Smooth muscle cell (in vitro differentiated cells): ENCODE data around the gene IER3. TPM values are rescaled to one million over a fixed set of nuclear protein-coding genes. Genes with fewer than 3 reads are reported as not detected.

Source experiments
- DNase-seq: peaks from one replicate; lab custom pipeline; 2025; ENCODE audit not compliant: unreplicated experiment; lab: John Stamatoyannopoulos, UW
- H2AFZ ChIP-seq: fragments of 200-600 bp; sonication (generic); 2 replicates; pipeline ENCODE4 v1.6.0; 2016; ENCODE audit warnings: antibody characterized with exemption, low read depth, mild to moderate bottlenecking
- H3F3A ChIP-seq: fragments of 200-600 bp; sonication (generic); 2 replicates; pipeline ENCODE4 v1.6.0; 2017; ENCODE audit warnings: antibody characterized with exemption, low read depth
- H3K27ac ChIP-seq: fragments of 200-600 bp; sonication (generic); 2 replicates; pipeline ENCODE4 v1.5.1; 2016; ENCODE audit warnings: low read depth, mild to moderate bottlenecking
- H3K27me3 ChIP-seq: fragments of 200-600 bp; sonication (generic); 2 replicates; pipeline ENCODE4 v1.6.1; 2016; ENCODE audit warnings: low read depth, mild to moderate bottlenecking
- H3K36me3 ChIP-seq: fragments of 200-600 bp; sonication (generic); 2 replicates; pipeline ENCODE4 v1.5.1; 2016; ENCODE audit warnings: low read depth
- H3K4me1 ChIP-seq: fragments of 200-600 bp; sonication (generic); 2 replicates; pipeline ENCODE4 v1.5.1; 2016; ENCODE audit warnings: low read depth
- H3K4me2 ChIP-seq: fragments of 200-600 bp; sonication (generic); 2 replicates; pipeline ENCODE4 v1.6.0; 2016; ENCODE audit warnings: mild to moderate bottlenecking
- H3K4me3 ChIP-seq: fragments of 200-600 bp; sonication (generic); 2 replicates; pipeline ENCODE4 v1.5.1; 2016; ENCODE audit warnings: mild to moderate bottlenecking
- H3K79me2 ChIP-seq: fragments of 200-600 bp; sonication (generic); 2 replicates; pipeline ENCODE4 v1.6.0; 2016; ENCODE audit warnings: low read depth, mild to moderate bottlenecking
- H3K9ac ChIP-seq: fragments of 200-600 bp; sonication (generic); 2 replicates; pipeline ENCODE4 v1.6.0; 2016; ENCODE audit warnings: low read depth
- H3K9me3 ChIP-seq: fragments of 200-600 bp; sonication (generic); replicated peaks from 2 replicates; pipeline ENCODE4 v1.5.1; 2016; ENCODE audit warnings: low read depth
- H4K20me1 ChIP-seq: fragments of 200-600 bp; sonication (generic); 2 replicates; pipeline ENCODE4 v1.6.0; 2016; ENCODE audit warnings: low read depth
- CTCF ChIP-seq: fragments of 200-600 bp; sonication (generic); IDR thresholded peaks from 2 replicates; pipeline ENCODE4 v1.5.1; 2017; ENCODE audit warnings: borderline replicate concordance, mild to moderate bottlenecking, antibody characterized with exemption; ENCODE audit not compliant: insufficient read depth, poor library complexity, severe bottlenecking
- WGBS: methylation state at CpG from one replicate; pipeline ENCODE4 v1.1.7; 2016; ENCODE audit warnings: low lambda C conversion rate; 5-methylcytosine and 5-hydroxymethylcytosine counted together
- polyA plus RNA-seq: library from polyadenylated mRNA; unstranded; fragments of >200 nt; fragmentation: Nextera tagmentation; extraction: Ambion mirVana; gene quantifications from 2 replicates; pipeline ENCODE4 v1.2.1, GENCODE V29; 2016
- total RNA-seq: library from RNA; depleted of rRNA; stranded (reverse); fragments of >200 nt; gene quantifications from 2 replicates; pipeline ENCODE4 v1.2.3, GENCODE V29; 2014

Gene IER3
- total and polyA plus RNA-seq, 2 experiments from 2014 or later = 736 to 811 TPM

- H2AFZ ChIP-seq = no peak overlapping the region
- no peaks in the 10 kb centered on the region for H3K27me3 ChIP-seq
- WGBS = 93% methylated on average over 3 of the region's 3 CpGs
- no peak for DNase-seq
- H3F3A ChIP-seq = peaks cover 34% of the 10 kb centered on the region
- TF ChIP-seq CTCF = no peak
- H3K9me3 ChIP-seq = no peaks in the 10 kb centered on the region
- H3K9ac ChIP-seq = peak overlapping the region; percentile 9
- H4K20me1 ChIP-seq = no peaks in the 10 kb centered on the region
- H3K4me2 ChIP-seq = no peak overlapping the region
- no peaks in the 10 kb centered on the region for H3K79me2 ChIP-seq
- H3K4me3 ChIP-seq = no peak overlapping the region
- H3K36me3 ChIP-seq = no peaks in the 10 kb centered on the region
- H3K4me1 ChIP-seq = peaks cover 26% of the 10 kb centered on the region
- H3K27ac ChIP-seq = peak overlapping the region; percentile 100
These were observed 10.3 kb upstream of the IER3 start for GRCh38 chr6:30754631-30755030.

DNA sequence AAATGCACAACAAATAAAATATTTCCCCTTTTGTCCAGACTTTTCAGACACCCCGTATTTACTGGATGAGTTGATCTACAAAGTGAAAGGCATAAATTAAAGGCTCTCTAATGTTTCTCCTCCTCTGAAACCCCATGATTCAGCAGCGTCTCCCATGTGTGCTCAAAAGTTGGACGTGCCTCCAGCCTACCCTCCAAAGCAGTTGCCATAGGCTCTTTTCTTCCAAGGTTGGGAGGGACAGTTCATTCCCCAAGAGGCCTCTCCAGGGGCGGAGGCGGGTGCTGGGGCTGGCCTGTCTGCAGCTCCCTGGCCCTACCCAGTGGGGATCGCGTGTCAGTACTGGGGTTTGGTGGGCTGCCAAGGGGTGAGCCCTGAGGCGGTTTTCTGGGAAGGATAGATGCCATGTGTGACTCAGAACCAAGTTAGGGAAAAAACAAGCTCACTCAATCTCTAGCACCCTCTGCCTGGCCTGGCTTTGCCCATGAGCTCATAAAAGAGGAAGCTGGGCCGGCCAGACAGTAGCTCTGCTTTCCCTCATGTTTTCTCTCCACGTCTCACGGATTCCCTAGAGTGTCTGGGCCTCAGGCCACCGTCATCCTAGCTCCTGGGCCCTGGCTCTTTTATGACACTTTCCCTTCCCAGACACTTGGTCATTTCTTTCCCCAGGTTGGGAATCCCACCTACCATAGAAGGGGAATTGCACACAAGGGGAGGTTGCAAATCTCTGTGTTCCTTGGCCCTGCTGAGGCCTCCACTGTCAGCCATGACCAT, 8.0 kb upstream of the IER3 start:
- no peak for TF ChIP-seq CTCF
- no peak overlapping the region for H2AFZ ChIP-seq
- no peaks in the 10 kb centered on the region for H3K79me2 ChIP-seq
- no peaks in the 10 kb centered on the region for H3K9me3 ChIP-seq
- peak overlapping the region; percentile 100 for H3K27ac ChIP-seq
- no peaks in the 10 kb centered on the region for H4K20me1 ChIP-seq
- H3K36me3 ChIP-seq = no peaks in the 10 kb centered on the region
- H3K27me3 ChIP-seq = no peaks in the 10 kb centered on the region
- H3K4me3 ChIP-seq = no peak overlapping the region
- peaks cover 41% of the 10 kb centered on the region for H3F3A ChIP-seq
- 3% methylated on average over 12 of the region's 12 CpGs for WGBS
- peaks cover 30% of the 10 kb centered on the region for H3K4me1 ChIP-seq
- H3K9ac ChIP-seq = peak overlapping the region; percentile 94
- peak overlapping the region; percentile 59 for H3K4me2 ChIP-seq
- DNase-seq = peak; percentile 98

GRCh38 chr6:30750379-30750668, 6.0 kb upstream of the IER3 start:
- peaks cover 30% of the 10 kb centered on the region for H3K4me1 ChIP-seq

More at GRCh38 chr6:30750379-30750668, 6.0 kb upstream of the IER3 start:
- peak overlapping the region; percentile 100 for H3K27ac ChIP-seq
- H3K4me2 ChIP-seq = peak overlapping the region; percentile 19
- H3K9me3 ChIP-seq = no peaks in the 10 kb centered on the region
- no peaks in the 10 kb centered on the region for H4K20me1 ChIP-seq
- H3K4me3 ChIP-seq = no peak overlapping the region
- no peaks in the 10 kb centered on the region for H3K79me2 ChIP-seq
- peaks cover 42% of the 10 kb centered on the region for H3F3A ChIP-seq
- no peak for TF ChIP-seq CTCF
- peak overlapping the region; percentile 65 for H3K9ac ChIP-seq
- DNase-seq = no peak
- no peaks in the 10 kb centered on the region for H3K36me3 ChIP-seq
- H2AFZ ChIP-seq = no peak overlapping the region
- H3K27me3 ChIP-seq = no peaks in the 10 kb centered on the region
